Activated CD4-positive, alpha-beta T cell treated with anti-CD3 and anti-CD28 coated beads, Interleukin-2, amount 10 ng/mL, durations not matched to agents 24 days and 14 days (primary cell): ENCODE results near the gene GALNT18. TPM values are rescaled to one million over a fixed set of nuclear protein-coding genes. Genes with fewer than 3 reads are reported as not detected.

Source experiments
- DNase-seq: peaks from one replicate; pipeline ENCODE4 v3.0.0; 2022
- H3K27ac Mint-ChIP-seq: one replicate; pipeline ENCODE4 v1.8.0; 2022; ENCODE audit warnings: mild to moderate bottlenecking, mixed read lengths
- H3K27me3 Mint-ChIP-seq: one replicate; pipeline ENCODE4 v1.8.0; 2022; ENCODE audit warnings: mixed read lengths
- H3K36me3 Mint-ChIP-seq: one replicate; pipeline ENCODE4 v1.8.0; 2022; ENCODE audit warnings: low read depth, mild to moderate bottlenecking, mixed read lengths
- H3K4me1 Mint-ChIP-seq: one replicate; pipeline ENCODE4 v1.8.0; 2021; ENCODE audit warnings: mixed read lengths
- H3K4me3 Mint-ChIP-seq: one replicate; pipeline ENCODE4 v1.8.0; 2022; ENCODE audit warnings: mild to moderate bottlenecking, moderate library complexity, mixed read lengths
- H3K9me3 Mint-ChIP-seq: one replicate; pipeline ENCODE4 v1.8.0; 2021; ENCODE audit warnings: mixed read lengths
- intact Hi-C: fragments of 100-400 bp; cut with micrococcal nuclease; formaldehyde crosslinking; loops from one replicate; pipeline ENCODE4 v1.15.1; 2023
- total RNA-seq: library from RNA; stranded (reverse); gene quantifications from 2 replicates; pipeline ENCODE4 v1.2.3, GENCODE V29; 2022

GALNT18 gene
- total RNA-seq, 1 donor from 2014 or later = 8.6 TPM

DNA sequence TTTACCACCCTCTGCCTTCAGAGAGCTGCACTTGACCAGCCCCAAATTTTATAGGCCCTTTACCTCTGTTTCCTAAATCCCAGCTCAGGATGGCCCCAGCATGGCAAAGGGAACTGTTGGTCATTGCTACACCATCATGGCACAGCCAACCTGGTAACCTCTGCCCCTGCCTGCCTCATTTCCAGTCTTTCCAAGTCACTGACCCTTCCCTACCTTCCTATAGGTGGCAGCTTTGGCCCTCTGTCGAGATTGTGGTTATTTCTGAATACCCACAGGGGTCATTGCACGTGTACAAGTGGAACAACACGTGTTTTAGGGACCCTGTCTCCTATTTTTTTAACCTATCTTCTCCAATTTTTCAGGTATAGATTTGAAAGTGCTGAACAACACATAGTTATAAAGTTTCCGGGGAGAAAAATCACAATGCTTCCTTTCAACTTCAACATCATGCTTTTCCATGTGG, 2.8 kb downstream of the GALNT18 start:
- no peaks in the 10 kb centered on the region for H3K9me3 Mint-ChIP-seq
- H3K27me3 Mint-ChIP-seq = peaks cover 40% of the 10 kb centered on the region
- H3K4me3 Mint-ChIP-seq = peak overlapping the region; percentile 88
- DNase-seq = no peak
- peaks cover 9% of the 10 kb centered on the region for H3K4me1 Mint-ChIP-seq
- no peaks in the 10 kb centered on the region for H3K36me3 Mint-ChIP-seq
- intact Hi-C loops = no loop called here
- no peak overlapping the region for H3K27ac Mint-ChIP-seq

DNA sequence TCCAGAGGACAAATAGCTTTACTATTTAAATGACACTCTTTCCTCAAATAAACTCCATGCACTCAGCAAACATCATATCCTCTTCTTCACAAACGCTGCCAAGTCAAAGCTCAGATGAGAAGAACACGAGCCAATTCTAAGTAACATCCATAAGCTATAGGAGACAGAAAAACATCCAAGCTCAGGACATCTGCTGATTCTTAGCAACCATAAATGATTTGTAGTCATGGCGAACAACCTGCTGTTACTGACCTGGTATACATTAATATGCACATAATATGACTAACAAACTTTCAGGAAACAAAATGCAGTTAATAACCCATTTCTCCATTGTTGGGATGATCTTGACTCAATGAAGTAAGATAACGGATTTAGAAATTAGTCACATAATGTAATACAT, 6.7 kb downstream of the GALNT18 start:
- no peak overlapping the region for H3K4me3 Mint-ChIP-seq
- intact Hi-C loops = no loop called here
- no peak overlapping the region for H3K27ac Mint-ChIP-seq
- no peaks in the 10 kb centered on the region for H3K9me3 Mint-ChIP-seq
- DNase-seq = no peak
- H3K36me3 Mint-ChIP-seq = no peaks in the 10 kb centered on the region
- H3K27me3 Mint-ChIP-seq = peaks cover 32% of the 10 kb centered on the region
- H3K4me1 Mint-ChIP-seq = peaks cover 6% of the 10 kb centered on the region

DNA sequence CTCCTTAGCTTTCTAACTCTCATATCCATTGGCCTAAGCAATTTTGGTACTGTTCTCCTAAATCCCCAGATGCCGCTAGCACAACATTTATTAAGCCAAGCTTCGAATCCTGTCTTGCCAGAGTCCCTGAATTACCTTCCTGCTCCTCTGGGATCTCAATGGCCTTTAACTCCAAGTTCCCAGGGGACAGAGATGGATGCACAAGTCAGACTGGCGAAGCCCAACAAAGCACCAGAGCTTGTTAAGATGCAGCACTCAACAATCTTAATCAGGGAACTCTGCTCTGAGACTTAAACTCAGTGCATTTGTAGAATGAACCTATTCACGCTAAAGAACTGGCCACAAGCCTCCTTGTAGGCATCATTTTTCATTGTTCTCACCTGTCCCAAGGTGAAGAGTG, 9.4 kb downstream of the GALNT18 start:
- intact Hi-C loops = no loop called here
- H3K4me1 Mint-ChIP-seq = no peaks in the 10 kb centered on the region

DNA sequence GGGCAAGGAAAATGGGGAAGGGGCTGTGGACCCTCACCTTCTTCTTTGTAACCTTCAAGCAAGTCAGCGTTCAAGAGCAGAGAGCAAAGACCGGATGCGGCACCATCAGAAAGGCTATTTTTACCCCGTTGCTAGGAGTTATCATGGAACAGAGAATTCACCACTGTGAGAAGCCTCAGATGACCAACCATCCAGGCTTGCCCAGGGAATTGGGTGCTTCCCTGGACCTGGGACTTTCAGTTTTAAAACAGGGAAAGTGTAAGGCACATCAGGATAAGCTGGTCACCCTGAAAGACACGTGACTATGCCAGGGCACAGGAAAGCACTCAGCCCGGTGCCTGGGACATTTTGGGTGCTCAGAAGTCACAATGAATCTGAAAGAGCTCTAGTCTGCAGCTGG, 10.4 kb downstream of the GALNT18 start:
- Mint-ChIP-seq H3K4me3 (no peak overlapping the region), H3K36me3 (no peaks in the 10 kb centered on the region), H3K27ac (no peak overlapping the region), H3K27me3 (peaks cover 14% of the 10 kb centered on the region), H3K9me3 (no peaks in the 10 kb centered on the region), H3K4me1 (no peaks in the 10 kb centered on the region)
- intact Hi-C loops = no loop called here
- DNase-seq = no peak

More for the DNA sequence above, 9.4 kb downstream of the GALNT18 start:
- Mint-ChIP-seq H3K4me3 (no peak overlapping the region), H3K36me3 (no peaks in the 10 kb centered on the region), H3K27ac (no peak overlapping the region), H3K9me3 (no peaks in the 10 kb centered on the region), H3K27me3 (peaks cover 15% of the 10 kb centered on the region)
- no peak for DNase-seq

DNA sequence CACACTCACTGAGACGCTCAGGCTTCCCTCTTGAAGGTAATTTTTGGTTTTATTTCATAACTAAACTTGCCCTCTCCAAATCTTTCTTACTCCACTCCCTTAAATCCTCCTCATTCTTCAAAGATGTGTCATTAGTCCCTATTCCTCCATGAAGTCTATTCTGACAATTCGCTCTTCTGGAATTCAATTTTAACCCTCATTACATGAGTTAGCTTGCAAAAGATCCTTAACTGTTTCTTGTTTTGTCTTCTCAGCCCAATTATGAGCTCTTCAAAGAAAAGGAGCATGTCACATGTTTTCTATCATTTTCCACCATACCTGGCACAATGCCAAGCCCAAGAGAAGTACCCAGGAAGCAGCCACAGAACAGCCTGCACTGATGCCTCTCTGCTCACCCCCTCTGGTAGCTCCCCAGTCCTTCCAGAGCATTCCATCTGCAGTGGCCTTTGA, 13.0 kb downstream of the GALNT18 start:
- Mint-ChIP-seq H3K36me3 (no peaks in the 10 kb centered on the region), H3K27me3 (peaks cover 10% of the 10 kb centered on the region), H3K27ac (no peak overlapping the region), H3K4me1 (no peaks in the 10 kb centered on the region), H3K9me3 (no peaks in the 10 kb centered on the region), H3K4me3 (no peak overlapping the region)
- no peak for DNase-seq
- intact Hi-C loops = no loop called here

DNA sequence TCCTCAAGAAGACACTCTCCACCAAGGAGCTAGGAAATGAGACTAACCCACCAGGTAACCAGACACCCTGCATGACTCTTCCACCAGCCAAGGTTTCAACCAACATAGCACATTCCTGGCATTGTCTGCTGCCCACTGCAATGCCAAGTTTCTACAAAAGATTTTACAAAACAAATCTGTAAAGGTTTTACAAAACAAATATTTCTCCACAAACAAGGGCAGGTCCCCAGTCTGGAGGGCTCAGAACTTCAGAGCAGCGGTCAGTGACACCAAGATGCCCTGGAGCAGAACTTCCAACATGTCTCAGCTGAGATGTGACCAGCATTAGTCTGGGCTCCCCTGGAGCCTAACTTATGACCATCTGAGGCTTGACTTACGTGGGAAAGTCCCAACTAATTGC, 14.0 kb downstream of the GALNT18 start:
- intact Hi-C loops = no loop called here
- Mint-ChIP-seq H3K4me1 (no peaks in the 10 kb centered on the region), H3K36me3 (no peaks in the 10 kb centered on the region), H3K9me3 (no peaks in the 10 kb centered on the region), H3K27ac (no peak overlapping the region), H3K4me3 (no peak overlapping the region), H3K27me3 (peaks cover 8% of the 10 kb centered on the region)
- DNase-seq = no peak

DNA sequence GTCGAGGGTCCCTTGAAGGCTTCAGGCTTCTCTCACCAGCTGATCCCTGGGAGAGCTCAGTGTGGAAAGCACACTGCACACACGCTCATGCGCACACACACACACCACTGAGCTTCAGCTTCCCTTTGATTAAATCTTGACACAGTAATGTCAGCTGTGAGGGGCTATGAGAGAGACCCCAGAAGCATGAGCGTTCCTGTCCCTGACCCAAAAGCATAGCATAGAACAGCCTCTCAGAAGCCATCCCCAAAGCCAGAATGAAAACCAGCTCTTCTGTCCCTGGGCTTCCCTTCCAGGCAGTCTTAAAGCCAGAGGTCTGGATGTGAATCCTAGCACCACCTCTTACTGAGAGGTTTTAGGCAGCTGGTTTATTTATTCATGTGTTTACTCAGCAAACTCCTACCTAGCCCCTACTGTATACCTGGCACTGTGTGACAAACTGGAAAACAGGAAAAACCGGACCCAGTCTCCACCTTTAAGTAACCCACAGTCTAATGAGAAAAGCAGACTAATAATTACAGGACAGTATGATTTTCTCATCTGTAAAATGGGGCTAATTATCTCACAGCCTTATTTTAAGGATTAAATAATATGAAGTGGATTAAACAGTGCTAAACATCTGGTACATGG, 15.9 kb downstream of the GALNT18 start:
- Mint-ChIP-seq H3K4me3 (no peak overlapping the region), H3K36me3 (no peaks in the 10 kb centered on the region), H3K27me3 (peaks cover 6% of the 10 kb centered on the region), H3K27ac (no peak overlapping the region), H3K4me1 (no peaks in the 10 kb centered on the region), H3K9me3 (no peaks in the 10 kb centered on the region)
- intact Hi-C loops = no loop called here
- DNase-seq = no peak

DNA sequence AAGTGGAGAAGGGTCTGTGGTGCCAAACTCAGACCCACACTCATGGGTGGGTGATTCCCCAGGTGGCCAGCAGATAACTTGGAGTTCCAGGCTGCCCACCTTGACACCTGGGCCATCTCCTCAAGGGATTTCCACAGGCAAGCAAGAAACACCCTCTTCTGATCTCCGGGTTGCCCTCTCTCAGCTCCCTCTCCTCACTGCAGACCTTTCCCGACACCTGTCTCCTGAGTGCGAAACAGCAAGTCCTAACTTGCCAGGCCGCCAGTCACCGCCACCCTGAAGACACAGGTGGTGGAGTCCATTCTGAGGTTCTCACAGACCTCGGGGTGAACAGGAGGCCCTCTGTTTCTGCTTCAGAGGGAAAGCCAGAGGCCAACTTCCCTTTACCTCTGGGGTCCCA, 16.6 kb downstream of the GALNT18 start:
- Mint-ChIP-seq H3K9me3 (no peaks in the 10 kb centered on the region), H3K27me3 (peaks cover 6% of the 10 kb centered on the region), H3K4me3 (no peak overlapping the region), H3K4me1 (no peaks in the 10 kb centered on the region), H3K36me3 (no peaks in the 10 kb centered on the region), H3K27ac (no peak overlapping the region)
- intact Hi-C loops = no loop called here
- DNase-seq = no peak

DNA sequence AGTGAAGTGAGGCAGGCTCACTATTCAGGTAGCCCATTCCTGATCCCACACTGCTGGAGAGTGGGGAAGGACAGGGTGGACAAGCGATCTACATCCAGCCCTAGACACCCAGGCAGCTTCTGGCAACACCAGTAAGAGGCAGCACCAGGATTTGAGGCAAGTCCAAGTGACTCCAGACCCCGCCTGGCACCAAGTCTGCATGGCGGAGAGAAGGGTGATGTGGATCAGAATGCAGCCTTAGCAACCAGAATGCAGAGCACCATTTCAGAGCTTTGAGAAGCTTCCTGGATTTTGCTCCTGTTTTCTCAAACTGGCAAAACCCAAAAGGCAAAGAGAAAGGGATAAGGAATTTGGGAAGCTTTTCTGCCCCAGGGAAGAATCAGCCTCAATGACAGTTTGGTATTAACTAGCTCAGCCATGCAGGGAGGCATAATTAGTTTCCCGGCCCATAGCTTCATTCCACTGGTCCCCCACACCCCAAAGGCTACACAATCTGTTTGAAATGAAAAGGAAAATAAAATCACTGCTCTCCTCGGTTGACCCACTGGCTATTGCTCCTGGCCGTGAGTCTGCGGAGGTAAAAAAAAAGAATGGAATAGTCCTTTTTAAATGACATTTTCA, 17.3 kb downstream of the GALNT18 start:
- no peak overlapping the region for H3K27ac Mint-ChIP-seq
- H3K9me3 Mint-ChIP-seq = no peaks in the 10 kb centered on the region
- DNase-seq = no peak

DNA sequence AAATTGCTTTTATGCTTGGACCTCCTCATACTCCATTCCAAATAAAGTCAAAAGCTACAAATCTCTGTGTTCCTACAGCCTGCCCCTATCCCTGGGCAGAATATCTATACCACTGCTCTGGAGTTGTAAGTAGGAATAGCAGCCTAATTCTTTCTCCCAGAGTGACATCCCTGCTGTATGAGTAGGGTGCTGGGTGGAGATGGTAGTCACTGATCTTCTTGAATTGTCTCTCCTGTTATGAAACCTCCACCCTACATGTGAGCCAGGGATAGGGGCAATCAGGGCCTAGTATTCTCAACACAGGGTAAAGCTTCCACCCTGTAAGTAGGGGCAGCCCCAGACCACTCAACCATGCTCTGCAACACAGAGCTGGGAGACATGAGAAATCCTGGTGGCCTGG, 19.8 kb downstream of the GALNT18 start:
- Mint-ChIP-seq H3K27me3 (peaks cover 6% of the 10 kb centered on the region), H3K9me3 (no peaks in the 10 kb centered on the region), H3K4me3 (no peak overlapping the region), H3K36me3 (no peaks in the 10 kb centered on the region), H3K27ac (no peak overlapping the region), H3K4me1 (no peaks in the 10 kb centered on the region)
- intact Hi-C loops = no loop called here
- no peak for DNase-seq

More for the DNA sequence above, 17.3 kb downstream of the GALNT18 start:
- H3K4me1 Mint-ChIP-seq = no peaks in the 10 kb centered on the region
- intact Hi-C loops = no loop called here
- H3K4me3 Mint-ChIP-seq = no peak overlapping the region
- H3K36me3 Mint-ChIP-seq = no peaks in the 10 kb centered on the region
- H3K27me3 Mint-ChIP-seq = peaks cover 6% of the 10 kb centered on the region

DNA sequence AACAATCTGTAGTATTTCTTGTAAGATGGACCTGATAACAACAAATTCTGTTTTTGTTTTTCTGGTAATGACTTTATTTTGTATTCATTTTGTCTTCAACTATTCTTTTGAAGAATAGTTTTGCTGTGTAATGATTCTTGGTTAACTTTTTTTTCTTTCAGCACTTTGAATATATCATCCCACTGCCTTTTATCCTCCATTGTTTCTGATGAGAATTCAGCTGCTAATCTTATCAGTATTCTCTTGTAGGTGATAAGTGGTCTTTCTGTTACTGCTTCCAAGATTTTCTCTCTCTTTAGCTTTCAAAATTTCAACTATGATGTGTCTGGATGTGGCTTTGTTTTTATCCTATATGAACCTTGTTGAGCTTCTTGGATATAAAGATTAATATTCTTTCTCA, 21.5 kb downstream of the GALNT18 start:
- intact Hi-C loops = no loop called here
- Mint-ChIP-seq H3K27me3 (peaks cover 4% of the 10 kb centered on the region), H3K4me1 (no peaks in the 10 kb centered on the region), H3K4me3 (no peak overlapping the region), H3K36me3 (no peaks in the 10 kb centered on the region), H3K27ac (no peak overlapping the region), H3K9me3 (no peaks in the 10 kb centered on the region)
- DNase-seq = no peak

DNA sequence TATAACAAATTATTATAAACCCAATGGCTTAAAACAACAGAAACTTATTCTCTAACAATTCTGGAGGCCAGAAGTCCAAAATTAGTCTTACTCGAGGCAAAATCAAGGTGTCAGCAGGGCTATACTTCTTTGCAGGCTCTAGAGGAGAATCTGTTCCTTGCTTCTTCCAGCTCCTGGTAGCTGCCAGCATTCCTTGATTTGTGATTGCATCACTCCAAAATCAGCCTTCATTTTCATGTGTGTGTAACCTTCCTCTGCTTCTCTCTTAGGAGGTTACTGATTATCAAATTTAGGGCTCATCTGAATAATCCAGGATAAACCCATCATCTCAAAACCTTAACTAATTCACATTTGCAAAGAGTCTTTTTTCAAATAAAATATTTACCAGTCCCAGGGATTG, 23.6 kb downstream of the GALNT18 start:
- Mint-ChIP-seq H3K27me3 (peaks cover 4% of the 10 kb centered on the region), H3K36me3 (no peaks in the 10 kb centered on the region), H3K27ac (no peak overlapping the region), H3K9me3 (no peaks in the 10 kb centered on the region), H3K4me3 (no peak overlapping the region), H3K4me1 (no peaks in the 10 kb centered on the region)
- intact Hi-C loops = no loop called here
- no peak for DNase-seq

DNA sequence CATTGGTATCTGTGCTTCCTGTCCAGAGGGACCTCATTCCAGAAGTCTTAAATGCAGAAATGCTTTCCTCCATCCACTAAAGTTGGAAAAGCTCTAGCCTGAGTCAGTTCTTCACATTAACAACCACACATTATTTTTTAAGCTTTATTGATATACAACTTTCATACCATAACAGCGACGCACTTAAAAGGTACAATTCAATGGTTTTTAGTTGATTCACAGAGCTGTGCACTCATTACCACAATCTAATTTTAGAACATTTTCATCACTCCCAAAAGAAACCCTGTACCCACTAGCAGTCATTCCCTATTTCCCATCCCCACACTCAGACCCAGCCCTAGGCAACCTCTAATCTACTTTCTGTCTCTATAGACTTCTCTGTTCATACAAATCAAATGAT, 27.6 kb downstream of the GALNT18 start:
- no peak for DNase-seq
- Mint-ChIP-seq H3K36me3 (no peaks in the 10 kb centered on the region), H3K27ac (no peak overlapping the region), H3K4me1 (no peaks in the 10 kb centered on the region), H3K9me3 (no peaks in the 10 kb centered on the region), H3K4me3 (no peak overlapping the region), H3K27me3 (no peaks in the 10 kb centered on the region)
- intact Hi-C loops = no loop called here

DNA sequence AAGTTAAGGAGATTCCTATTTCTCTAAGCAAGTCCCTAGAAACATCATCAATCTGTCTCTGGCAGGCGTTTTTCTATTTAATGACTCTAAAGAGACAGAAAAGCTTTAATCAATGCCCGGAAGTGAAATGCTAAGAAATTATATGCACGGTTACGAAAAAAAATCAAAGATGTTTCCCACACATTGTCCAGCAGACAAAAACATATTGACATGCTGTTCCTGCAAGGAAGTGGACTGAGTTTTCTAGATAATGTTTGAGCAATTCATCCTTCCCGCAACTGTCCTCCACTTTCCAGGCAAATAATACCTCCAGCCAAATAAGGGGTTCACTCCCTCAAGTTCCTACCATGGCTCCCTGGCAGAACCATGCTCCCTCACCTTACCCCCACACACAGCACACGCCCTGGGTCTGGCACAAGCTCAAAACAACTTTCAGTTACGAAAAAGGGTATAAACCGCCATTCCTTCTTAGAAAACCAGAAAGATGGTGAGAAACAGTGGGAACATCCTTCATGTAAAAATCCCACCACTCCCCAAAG, 29.6 kb downstream of the GALNT18 start:
- Mint-ChIP-seq H3K27ac (no peak overlapping the region), H3K27me3 (peaks cover 3% of the 10 kb centered on the region), H3K36me3 (no peaks in the 10 kb centered on the region), H3K4me3 (no peak overlapping the region), H3K9me3 (no peaks in the 10 kb centered on the region), H3K4me1 (peaks cover 2% of the 10 kb centered on the region)
- intact Hi-C loops = no loop called here
- no peak for DNase-seq
